HepG2 (cell line): ENCODE results near the gene MYO3B. TPM values are rescaled to one million over a fixed set of nuclear protein-coding genes. Genes with fewer than 3 reads are reported as not detected.

Experiments
- ATAC-seq: fragments of 200-7000 bp; cut with Tn5 transposase; 3 replicates; pipeline ENCODE4 v1.9.1; 2020; ENCODE audit warnings: mild to moderate bottlenecking, moderate library complexity
- BruUV-seq: library from RNA; stranded (reverse); fragments of 400-500 nt; replicated peaks from 2 replicates; lab custom pipeline; 2021; lab: Mats Ljungman, UMichigan
- CTCF ChIA-PET: fragments of 300-600 bp; formaldehyde crosslinking; extraction: SDS; loops from one replicate; lab custom pipeline; 2021; ENCODE audit warnings: low total read pairs, inconsistent platforms, low intra/inter-chr PET ratio; lab: Yijun Ruan, JAX
- POLR2A ChIA-PET: fragments of 350-600 bp; sonication (Branson Sonifier 250); formaldehyde crosslinking; loops from one replicate; lab custom pipeline; 2020; ENCODE audit warnings: antibody characterized with exemption, inconsistent platforms; lab: Yijun Ruan, JAX
- DNase-seq: peaks from one replicate; pipeline ENCODE4 v3.0.0-alpha.2; 2015; ENCODE audit warnings: low spot score
- FAIRE-seq: peaks from 3 replicates; lab custom pipeline; 2011; peaks lifted over from hg19 to GRCh38; lab: Jason Lieb, UNC
- H2AFZ ChIP-seq: one replicate; pipeline ENCODE4 v1.6.1; 2011; ENCODE audit warnings: low read length, inconsistent platforms
- H3K27ac ChIP-seq: fragments of 300-600 bp; 3 replicates; pipeline ENCODE4 v1.8.0; 2011; ENCODE audit warnings: mixed run types, mild to moderate bottlenecking, mixed read lengths, low read length, inconsistent platforms; ENCODE audit not compliant: insufficient read depth; ENCODE audit errors: extremely low read length
- H3K27me3 ChIP-seq, 2 experiments: fragments of 200-600 bp in 1 of 2; 2 replicates in 1 of 2; 3 replicates in 1 of 2; pipeline versions ENCODE4 v1.6.0 to v1.8.0; 2011; ENCODE audit warnings: low read length in 2 of 2, mild to moderate bottlenecking in 2 of 2, moderate library complexity in 2 of 2, inconsistent platforms in 1 of 2; ENCODE audit not compliant: insufficient read depth in 2 of 2, control insufficient read depth in 1 of 2
- H3K36me3 ChIP-seq, 2 experiments: fragments of 200-600 bp in 1 of 2; replicated peaks in 1 of 2; 2 replicates in 1 of 2; 3 replicates in 1 of 2; pipeline versions ENCODE4 v1.5.1 to v1.8.0; 2011; ENCODE audit warnings: low read length in 2 of 2, inconsistent platforms in 1 of 2; ENCODE audit not compliant: insufficient read depth in 2 of 2, control insufficient read depth in 1 of 2
- H3K4me1 ChIP-seq: 2 replicates; pipeline ENCODE4 v1.5.1; 2012; ENCODE audit warnings: low read length, inconsistent platforms; ENCODE audit not compliant: insufficient read depth
- H3K4me2 ChIP-seq: 2 replicates; pipeline ENCODE4 v1.6.0; 2011; ENCODE audit warnings: low read depth, low read length, inconsistent platforms
- H3K4me3 ChIP-seq, 3 experiments: fragments of 200-600 bp in 1 of 3; sonication (generic), shearing (Covaris generic) in 1 of 3; replicated peaks in 1 of 3; 2 replicates each; pipeline ENCODE4 v1.5.1; 2011 to 2016; ENCODE audit warnings: low read length in 3 of 3, inconsistent platforms in 2 of 3, low read depth in 2 of 3, mild to moderate bottlenecking in 2 of 3, control low read depth in 1 of 3, mixed read lengths in 1 of 3; ENCODE audit not compliant: insufficient read depth in 1 of 3
- H3K79me2 ChIP-seq: one replicate; pipeline ENCODE4 v1.6.1; 2011; ENCODE audit warnings: low read length, inconsistent platforms; ENCODE audit not compliant: insufficient read depth
- H3K9ac ChIP-seq: 2 replicates; pipeline ENCODE4 v1.6.0; 2011; ENCODE audit warnings: mild to moderate bottlenecking, low read depth, low read length, inconsistent platforms; ENCODE audit not compliant: insufficient read depth
- H3K9me3 ChIP-seq: 2 replicates; pipeline ENCODE4 v1.5.1; 2012; ENCODE audit warnings: mild to moderate bottlenecking, low read length
- H4K20me1 ChIP-seq: 2 replicates; pipeline ENCODE4 v1.6.0; 2011; ENCODE audit warnings: inconsistent platforms, mild to moderate bottlenecking, low read length, moderate library complexity; ENCODE audit not compliant: insufficient read depth
- CENPX ChIP-seq: sonication (generic); formaldehyde crosslinking; IDR thresholded peaks from 2 replicates; pipeline ENCODE4 v1.9.0; 2021; ENCODE audit warnings: mild to moderate bottlenecking, missing genetic modification reagents, moderate library complexity
- CSRNP1 ChIP-seq: sonication (generic); formaldehyde crosslinking; IDR thresholded peaks from 2 replicates; pipeline ENCODE4 v1.8.1; 2023; ENCODE audit warnings: mild to moderate bottlenecking, missing genetic modification reagents
- E2F2 ChIP-seq: sonication (generic); formaldehyde crosslinking; IDR thresholded peaks from 2 replicates; pipeline ENCODE4 v1.4.0; 2020; ENCODE audit warnings: missing genetic modification reagents, borderline replicate concordance
- FOXA3 ChIP-seq: IDR thresholded peaks from 2 replicates; pipeline ENCODE4 v1.6.1; 2016; ENCODE audit warnings: missing genetic modification reagents, missing compliant biosample characterization
- GLMP ChIP-seq: sonication (generic); formaldehyde crosslinking; IDR thresholded peaks from 2 replicates; pipeline ENCODE4 v1.9.0; 2021; ENCODE audit warnings: missing genetic modification reagents, mild to moderate bottlenecking, borderline replicate concordance
- HNF1B ChIP-seq: sonication (generic); formaldehyde crosslinking; IDR thresholded peaks from 2 replicates; pipeline ENCODE4 v1.5.1; 2020; ENCODE audit warnings: mild to moderate bottlenecking, moderate library complexity, missing genetic modification reagents
- RFX1 ChIP-seq: fragments of 450-650 bp; IDR thresholded peaks from 2 replicates; pipeline ENCODE4 v1.6.1; 2017
- SYNCRIP ChIP-seq: fragments of 200-400 bp; formaldehyde crosslinking; IDR thresholded peaks from 2 replicates; pipeline ENCODE4 v1.6.1; 2018; ENCODE audit warnings: mild to moderate bottlenecking, low read depth, low read length; ENCODE audit not compliant: insufficient read depth
- ZFP41 ChIP-seq: sonication (generic); formaldehyde crosslinking; IDR thresholded peaks from 2 replicates; pipeline ENCODE4 v1.4.0; 2020; ENCODE audit warnings: mild to moderate bottlenecking, missing genetic modification reagents, borderline replicate concordance
- ZNF10 ChIP-seq: sonication (generic); formaldehyde crosslinking; IDR thresholded peaks from 2 replicates; pipeline ENCODE4 v1.4.0; 2020; ENCODE audit warnings: mild to moderate bottlenecking, low read depth, missing genetic modification reagents, borderline replicate concordance
- ZNF138 ChIP-seq: sonication (generic); formaldehyde crosslinking; IDR thresholded peaks from 2 replicates; pipeline ENCODE4 v1.5.0; 2020; ENCODE audit warnings: mild to moderate bottlenecking, low read depth, missing genetic modification reagents
- ZNF180 ChIP-seq: sonication (generic); formaldehyde crosslinking; IDR thresholded peaks from 2 replicates; pipeline ENCODE4 v1.4.0; 2020; ENCODE audit warnings: low read depth, missing genetic modification reagents, borderline replicate concordance
- ZNF501 ChIP-seq: sonication (generic); formaldehyde crosslinking; IDR thresholded peaks from 2 replicates; pipeline ENCODE4 v1.5.1; 2020; ENCODE audit warnings: mild to moderate bottlenecking, moderate library complexity, missing genetic modification reagents
- ZNF766 ChIP-seq: sonication (generic); formaldehyde crosslinking; IDR thresholded peaks from 2 replicates; pipeline ENCODE4 v1.5.0; 2020; ENCODE audit warnings: missing genetic modification reagents, borderline replicate concordance
- ZNF782 ChIP-seq: sonication (generic); formaldehyde crosslinking; IDR thresholded peaks from 2 replicates; pipeline ENCODE4 v1.4.0; 2020; ENCODE audit warnings: missing genetic modification reagents, mild to moderate bottlenecking, borderline replicate concordance
- WGBS: methylation state at CpG from one replicate; pipeline ENCODE4 v1.1.6; 2017; ENCODE audit warnings: low lambda C conversion rate; 5-methylcytosine and 5-hydroxymethylcytosine counted together
- in situ Hi-C: cut with HindIII; loops from 2 replicates; pipeline ENCODE4 v1.10.0; 2017; ENCODE audit warnings: low pct_unique_long_range_greater_than_20kb; ENCODE audit not compliant: extremely low pct_ligation_motif_present
- intact Hi-C: fragments of 100-400 bp; cut with micrococcal nuclease; formaldehyde crosslinking; loops from one replicate; pipeline ENCODE4 v1.10.0; 2022; ENCODE audit not compliant: unreplicated experiment
- polyA plus RNA-seq, 8 experiments: library from polyadenylated mRNA; depleted of rRNA in 3 of 8; stranded (reverse) in 7 of 8; unstranded in 1 of 8; fragments of >200 nt; fragmentation: Illumina TruSeq in 4 of 8; extraction: Trizol in 4 of 8; gene quantifications; 2 replicates each; pipeline versions ENCODE4 v1.2.1 to v1.2.3, GENCODE V29; 2011 to 2016; ENCODE audit warnings: low read depth in 4 of 8, missing spikeins in 1 of 8, mixed read lengths in 1 of 8; ENCODE audit not compliant: insufficient read depth in 1 of 8
- total RNA-seq, 5 experiments: library from RNA; depleted of rRNA; stranded (reverse); fragments of >200 nt; fragmentation: Illumina TruSeq; extraction: Trizol; gene quantifications; 2 replicates each; pipeline ENCODE4 v1.2.3, GENCODE V29; 2016; ENCODE audit warnings: low read depth in 1 of 5
- TF ChIP-seq, protein P1 (sequence below): sonication (generic); formaldehyde crosslinking; IDR thresholded peaks from 2 replicates; pipeline ENCODE4 v1.4.0; 2020; ENCODE audit warnings: mild to moderate bottlenecking, missing genetic modification reagents
- TF ChIP-seq, protein P2 (sequence below): sonication (generic); IDR thresholded peaks from 2 replicates; pipeline ENCODE4 v1.6.1; 2016; ENCODE audit warnings: low read depth, borderline replicate concordance

Gene MYO3B
- total and polyA plus RNA-seq, 2 of the 13 experiments (the other 11 are each of a cell fraction or from before 2014, with no cell fraction given): 0.01 TPM; not detected in 1

- TF ChIP-seq E2F2 (CRISPR knock-in tag) (no peak), ZNF782 (CRISPR knock-in tag) (no peak), ZNF501 (CRISPR knock-in tag) (no peak), ZNF180 (CRISPR knock-in tag) (no peak), CENPX (no peak), ZNF766 (CRISPR knock-in tag) (no peak)
- TF ChIP-seq, protein P1, sequence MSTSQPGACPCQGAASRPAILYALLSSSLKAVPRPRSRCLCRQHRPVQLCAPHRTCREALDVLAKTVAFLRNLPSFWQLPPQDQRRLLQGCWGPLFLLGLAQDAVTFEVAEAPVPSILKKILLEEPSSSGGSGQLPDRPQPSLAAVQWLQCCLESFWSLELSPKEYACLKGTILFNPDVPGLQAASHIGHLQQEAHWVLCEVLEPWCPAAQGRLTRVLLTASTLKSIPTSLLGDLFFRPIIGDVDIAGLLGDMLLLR (CRISPR knock-in tag): no peak
- TF ChIP-seq, all 625 proteins: peak for 0
These were observed 143.0 kb downstream of the MYO3B start (continued) for GRCh38 chr2:170320948-170321347.

DNA sequence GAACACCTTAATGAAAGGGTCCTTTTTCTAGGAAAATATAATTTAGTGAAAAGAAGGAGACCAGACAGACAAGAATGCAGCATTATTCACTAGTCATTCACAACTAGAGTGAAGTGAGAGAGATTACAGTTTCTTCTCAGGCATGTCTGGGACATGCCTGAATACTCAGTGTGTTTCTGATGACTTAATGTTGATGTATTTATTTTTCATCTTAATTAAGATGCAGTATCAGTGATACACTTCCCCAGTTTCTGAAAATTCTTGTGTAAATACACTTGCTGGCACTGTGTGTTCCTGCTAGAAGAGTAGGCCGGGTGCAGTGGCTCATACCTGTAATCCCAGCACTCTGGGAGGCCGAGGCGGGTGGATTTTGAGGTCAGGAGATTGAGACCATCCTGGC is 143.6 kb downstream of the MYO3B start:
- Histone ChIP-seq H3K27me3 (no peaks in the 10 kb centered on the region), H3K4me2 (no peak overlapping the region), H3K79me2 (no peaks in the 10 kb centered on the region), H2AFZ (no peak overlapping the region), H3K36me3 (no peaks in the 10 kb centered on the region), H3K9ac (no peak overlapping the region), H3K4me1 (no peaks in the 10 kb centered on the region), H3K9me3 (peaks cover 4% of the 10 kb centered on the region), H3K4me3 (no peak overlapping the region), H3K27ac (no peak overlapping the region), H4K20me1 (no peaks in the 10 kb centered on the region)
- in situ Hi-C loops: no loop called here
- WGBS: 58% methylated on average over 3 of the region's 3 CpGs
- POLR2A ChIA-PET: no interaction called here
- CTCF ChIA-PET: no interaction called here
- no TSS peak for BruUV-seq
- intact Hi-C loops: no loop called here
- no peak for FAIRE-seq
- DNase-seq: no peak
- no peak for ATAC-seq
- TF ChIP-seq FOXA3 (CRISPR knock-in tag) (no peak), HNF1B (CRISPR knock-in tag) (no peak), RFX1 (no peak), ZNF138 (CRISPR knock-in tag) (no peak), GLMP (CRISPR knock-in tag) (no peak), ZNF10 (CRISPR knock-in tag) (no peak), SYNCRIP (no peak), CSRNP1 (CRISPR knock-in tag) (no peak), ZFP41 (no peak)
- TF ChIP-seq, protein P2, sequence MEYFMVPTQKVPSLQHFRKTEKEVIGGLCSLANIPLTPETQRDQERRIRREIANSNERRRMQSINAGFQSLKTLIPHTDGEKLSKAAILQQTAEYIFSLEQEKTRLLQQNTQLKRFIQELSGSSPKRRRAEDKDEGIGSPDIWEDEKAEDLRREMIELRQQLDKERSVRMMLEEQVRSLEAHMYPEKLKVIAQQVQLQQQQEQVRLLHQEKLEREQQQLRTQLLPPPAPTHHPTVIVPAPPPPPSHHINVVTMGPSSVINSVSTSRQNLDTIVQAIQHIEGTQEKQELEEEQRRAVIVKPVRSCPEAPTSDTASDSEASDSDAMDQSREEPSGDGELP: no peak
